Right lobe of liver (tissue), 6 donors: Measurements from ENCODE around the gene ZNF487. TPM values are rescaled to one million over a fixed set of nuclear protein-coding genes. Genes with fewer than 3 reads are reported as not detected.

Experiments used
- ATAC-seq, 4 donors: fragments of 200-7000 bp; cut with Tn5 transposase; one replicate each; pipeline ENCODE4 v1.9.1; 2020; ENCODE audit warnings: mild to moderate bottlenecking in 4 of 4, moderate library complexity in 4 of 4
- DNase-seq, 3 donors: peaks; one replicate each; pipeline ENCODE4 v3.0.0-alpha.2; 2020
- H3K27ac ChIP-seq, 3 donors: fragments of 200-600 bp; one replicate each; pipeline ENCODE4 v1.8.0; 2022
- H3K27me3 ChIP-seq, 2 donors: fragments of 200-600 bp; one replicate each; pipeline ENCODE4 v1.8.0; 2022
- H3K36me3 ChIP-seq, 4 donors: fragments of 200-600 bp; sonication (generic) in 1 of 4; one replicate each; pipeline versions ENCODE4 v1.5.1 to v1.8.0; 2017 to 2022; ENCODE audit warnings: control low read depth in 1 of 4
- H3K4me1 ChIP-seq, 4 donors: fragments of 200-600 bp; sonication (generic) in 1 of 4; one replicate each; pipeline versions ENCODE4 v1.5.1 to v1.8.0; 2017 to 2022; ENCODE audit warnings: control low read depth in 1 of 4
- H3K4me3 ChIP-seq, 3 donors: fragments of 200-600 bp; one replicate each; pipeline ENCODE4 v1.8.0; 2022
- H3K9me3 ChIP-seq, 4 donors: fragments of 200-600 bp; sonication (generic) in 1 of 4; one replicate each; pipeline versions ENCODE4 v1.5.1 to v1.8.0; 2017 to 2022; ENCODE audit warnings: control low read depth in 1 of 4
- CTCF ChIP-seq, 4 donors: fragments of 200-600 bp in 3 of 4; fragments of 450-650 bp in 1 of 4; IDR thresholded peaks; one replicate each; pipeline versions ENCODE4 v1.5.1 to v1.8.0; 2016 to 2022; ENCODE audit warnings: antibody characterized with exemption in 4 of 4, mild to moderate bottlenecking in 2 of 4
- POLR2A ChIP-seq: fragments of 450-650 bp; IDR thresholded peaks from one replicate; pipeline ENCODE4 v1.6.1; 2017; ENCODE audit warnings: antibody characterized with exemption, mild to moderate bottlenecking
- WGBS: methylation state at CpG from one replicate; pipeline ENCODE4 v1.1.6; 2018; ENCODE audit warnings: low coverage, low lambda C conversion rate; ENCODE audit not compliant: insufficient coverage; ENCODE audit errors: missing lambda C conversion rate; 5-methylcytosine and 5-hydroxymethylcytosine counted together
- intact Hi-C, 2 donors: fragments of 100-400 bp; cut with DNase I; formaldehyde crosslinking; loops; one replicate each; pipeline versions ENCODE4 v1.11.2 to v1.14.1; 2022
- total RNA-seq, 6 experiments: library from RNA; depleted of rRNA in 2 of 6; stranded (reverse); fragments of >200 nt in 2 of 6; fragmentation: NEBNext Ultra II Directional in 3 of 6; extraction: Animal tissue kit (Norgen Biotek cat#: 25700) in 3 of 6; gene quantifications; one replicate each; pipeline versions ENCODE4 v1.1.0 to v1.2.4, GENCODE V29; 2016 to 2023
- donor health status: DM: no; HTN: yes; CAD: no.
- donor health status: DM: no; HTN: no; CAD: no.
- donor health status: DM: no; HTN: no; CAD: no.
- donor health status: DM: no; HTN: yes; CAD: no.
- donor health status: DM: no; HTN: yes; CAD: no.

The ZNF487 gene
- total RNA-seq, 6 experiments from 2014 or later = 1.4 to 3.0 (median 1.8) TPM

- no peak for DNase-seq
- intact Hi-C loops = no loop called here
- WGBS = 19% methylated on average over 2 of the region's 2 CpGs
Measured at GRCh38 chr10:43398939-43399319, 38.0 kb upstream of the ZNF487 start.

GRCh38 chr10:43399320-43400310 lies 37.3 kb upstream of the ZNF487 start:
- peak overlapping the region in 2 of 3 donors; percentile 97 to 98 for H3K27ac ChIP-seq
- no peaks in the 10 kb centered on the region for H3K27me3 ChIP-seq
- no peak for TF ChIP-seq CTCF (IDR thresholded peaks at IDR 0.05)
- no peak for TF ChIP-seq POLR2A
- peak overlapping the region in 2 of 3 donors; percentile 13 to 25 for H3K4me3 ChIP-seq
- no peaks in the 10 kb centered on the region for H3K9me3 ChIP-seq
- H3K4me1 ChIP-seq = peaks cover 0 to 88% (median 38%) of the 10 kb centered on the region in 4 donors
- peaks cover 0 to 4% (median 0%) of the 10 kb centered on the region in 4 donors for H3K36me3 ChIP-seq
- intact Hi-C loops = no loop called here
- peak; percentile 4 to 51 (median 14) for ATAC-seq
- peak in 1 of 3 donors; percentile 74 for DNase-seq
- WGBS = 73% methylated on average over 4 of the region's 5 CpGs

More at GRCh38 chr10:43398939-43399319, 38.0 kb upstream of the ZNF487 start:
- no peak for TF ChIP-seq POLR2A
- TF ChIP-seq CTCF (IDR thresholded peaks at IDR 0.05) = no peak
- Histone ChIP-seq H3K4me3 (peak overlapping the region in 2 of 3 donors; percentile 13 to 25), H3K9me3 (no peaks in the 10 kb centered on the region), H3K27me3 (no peaks in the 10 kb centered on the region), H3K27ac (peak overlapping the region in 2 of 3 donors; percentile 97 to 98), H3K4me1 (peaks cover 0 to 88% (median 35%) of the 10 kb centered on the region in 4 donors), H3K36me3 (peaks cover 0 to 10% (median 5%) of the 10 kb centered on the region in 4 donors)
- ATAC-seq = no peak

- Histone ChIP-seq H3K4me3 (no peak overlapping the region), H3K36me3 (no peaks in the 10 kb centered on the region), H3K27me3 (no peaks in the 10 kb centered on the region), H3K27ac (no peak overlapping the region), H3K9me3 (no peaks in the 10 kb centered on the region), H3K4me1 (peaks cover 0 to 92% (median 42%) of the 10 kb centered on the region in 4 donors)
- TF ChIP-seq POLR2A (no peak), CTCF (IDR thresholded peaks at IDR 0.05) (no peak)
- intact Hi-C loops = no loop called here
- 55% methylated on average over 2 of the region's 2 CpGs for WGBS
- no peak for DNase-seq
- ATAC-seq = no peak
Measured at GRCh38 chr10:43401627-43402026, 35.3 kb upstream of the ZNF487 start.

GRCh38 chr10:43402176-43402575 lies 34.7 kb upstream of the ZNF487 start:
- no peak for TF ChIP-seq POLR2A
- TF ChIP-seq CTCF (IDR thresholded peaks at IDR 0.05) = no peak
- DNase-seq (no peak), ATAC-seq (no peak)
- H3K9me3 ChIP-seq = no peaks in the 10 kb centered on the region
- H3K4me1 ChIP-seq = peaks cover 0 to 92% (median 42%) of the 10 kb centered on the region in 4 donors
- intact Hi-C loops = no loop called here
- 31% methylated on average over 4 of the region's 4 CpGs for WGBS
- H3K27ac ChIP-seq = no peak overlapping the region
- no peak overlapping the region for H3K4me3 ChIP-seq
- H3K27me3 ChIP-seq = no peaks in the 10 kb centered on the region
- H3K36me3 ChIP-seq = no peaks in the 10 kb centered on the region
